NCI-H2196 (cell line): ENCODE data around the gene COG1.
"Not testable (repeated sequence)": the region's sequence is repeated elsewhere in the genome, so short reads cannot be mapped to it uniquely, and the experiment has no call there.

ENCODE experiments used
- DNase-seq: peaks from one replicate; lab custom pipeline; 2025; ENCODE audit not compliant: unreplicated experiment; lab: John Stamatoyannopoulos, UW

The COG1 gene, protein sequence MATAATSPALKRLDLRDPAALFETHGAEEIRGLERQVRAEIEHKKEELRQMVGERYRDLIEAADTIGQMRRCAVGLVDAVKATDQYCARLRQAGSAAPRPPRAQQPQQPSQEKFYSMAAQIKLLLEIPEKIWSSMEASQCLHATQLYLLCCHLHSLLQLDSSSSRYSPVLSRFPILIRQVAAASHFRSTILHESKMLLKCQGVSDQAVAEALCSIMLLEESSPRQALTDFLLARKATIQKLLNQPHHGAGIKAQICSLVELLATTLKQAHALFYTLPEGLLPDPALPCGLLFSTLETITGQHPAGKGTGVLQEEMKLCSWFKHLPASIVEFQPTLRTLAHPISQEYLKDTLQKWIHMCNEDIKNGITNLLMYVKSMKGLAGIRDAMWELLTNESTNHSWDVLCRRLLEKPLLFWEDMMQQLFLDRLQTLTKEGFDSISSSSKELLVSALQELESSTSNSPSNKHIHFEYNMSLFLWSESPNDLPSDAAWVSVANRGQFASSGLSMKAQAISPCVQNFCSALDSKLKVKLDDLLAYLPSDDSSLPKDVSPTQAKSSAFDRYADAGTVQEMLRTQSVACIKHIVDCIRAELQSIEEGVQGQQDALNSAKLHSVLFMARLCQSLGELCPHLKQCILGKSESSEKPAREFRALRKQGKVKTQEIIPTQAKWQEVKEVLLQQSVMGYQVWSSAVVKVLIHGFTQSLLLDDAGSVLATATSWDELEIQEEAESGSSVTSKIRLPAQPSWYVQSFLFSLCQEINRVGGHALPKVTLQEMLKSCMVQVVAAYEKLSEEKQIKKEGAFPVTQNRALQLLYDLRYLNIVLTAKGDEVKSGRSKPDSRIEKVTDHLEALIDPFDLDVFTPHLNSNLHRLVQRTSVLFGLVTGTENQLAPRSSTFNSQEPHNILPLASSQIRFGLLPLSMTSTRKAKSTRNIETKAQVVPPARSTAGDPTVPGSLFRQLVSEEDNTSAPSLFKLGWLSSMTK

GRCh38 chr17:73192894-73193701 lies at the start of gene COG1:
TSS of gene COG1 (plus strand) at chr17:73193055. CDS start at chr17:73193070, 15 bp downstream.
- DNase-seq = peak; percentile 88

DNA sequence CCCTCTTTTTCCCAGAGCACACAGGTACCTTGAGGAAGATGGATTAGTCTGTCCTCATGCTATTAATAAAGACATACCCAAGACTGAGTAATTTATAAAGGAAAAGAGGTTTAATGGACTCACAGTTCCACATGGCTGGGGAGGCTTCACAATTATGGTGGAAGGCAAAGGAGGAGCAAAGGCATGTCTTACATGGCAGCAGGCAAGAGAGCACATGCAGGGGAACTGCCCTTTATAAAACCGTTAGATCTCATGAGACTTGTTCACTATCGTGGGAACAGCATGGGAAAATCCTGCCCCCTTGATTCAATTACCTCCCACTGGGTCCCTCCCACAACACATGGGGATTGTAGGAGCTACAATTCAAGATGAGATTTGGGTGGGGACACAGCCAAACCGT lies 48.6 kb upstream of the COG1 start:
- not testable (repeated sequence) for DNase-seq

DNA sequence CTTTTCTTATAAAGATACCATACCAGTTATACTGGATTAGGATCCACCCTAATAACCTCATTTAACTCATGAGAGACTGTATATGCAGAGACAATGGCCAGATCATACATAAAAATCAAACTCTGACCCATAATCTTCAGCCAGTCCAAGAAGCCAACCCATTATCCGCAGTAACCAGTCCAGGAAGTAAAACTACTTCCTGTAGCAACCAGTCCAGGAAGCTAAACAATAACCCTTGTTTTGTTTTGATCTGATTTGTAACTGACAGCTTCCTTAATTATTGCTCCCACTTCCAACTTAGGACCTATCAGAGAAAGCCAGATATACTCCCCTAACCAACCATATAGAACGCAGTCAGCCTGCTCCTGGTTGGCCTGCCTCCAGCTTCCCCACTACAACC lies 47.2 kb upstream of the COG1 start:
- no peak for DNase-seq

DNA sequence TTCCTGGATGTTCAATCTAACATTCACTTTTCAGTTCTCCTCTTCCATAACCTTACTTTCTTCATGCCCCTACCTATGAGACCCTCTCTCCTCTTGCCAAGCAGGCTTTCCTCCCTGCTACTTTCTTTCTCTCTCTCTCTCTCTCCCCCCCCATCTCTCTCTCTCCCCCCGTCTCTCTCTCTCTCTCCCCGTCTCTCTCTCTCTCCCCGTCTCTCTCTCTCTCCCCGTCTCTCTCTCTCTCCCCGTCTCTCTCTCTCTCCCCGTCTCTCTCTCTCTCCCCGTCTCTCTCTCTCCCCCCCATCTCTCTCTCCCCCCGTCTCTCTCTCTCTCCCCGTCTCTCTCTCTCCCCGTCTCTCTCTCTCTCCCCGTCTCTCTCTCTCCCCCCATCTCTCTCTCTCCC lies 45.1 kb upstream of the COG1 start:
- DNase-seq = not testable (repeated sequence)

- DNase-seq = no peak
Measured at GRCh38 chr17:73148540-73149334, 44.1 kb upstream of the COG1 start.

GRCh38 chr17:73150622-73151300 lies 42.1 kb upstream of the COG1 start:
- DNase-seq = not testable (repeated sequence)

GRCh38 chr17:73151916-73152632 lies 40.8 kb upstream of the COG1 start:
- no peak for DNase-seq

DNA sequence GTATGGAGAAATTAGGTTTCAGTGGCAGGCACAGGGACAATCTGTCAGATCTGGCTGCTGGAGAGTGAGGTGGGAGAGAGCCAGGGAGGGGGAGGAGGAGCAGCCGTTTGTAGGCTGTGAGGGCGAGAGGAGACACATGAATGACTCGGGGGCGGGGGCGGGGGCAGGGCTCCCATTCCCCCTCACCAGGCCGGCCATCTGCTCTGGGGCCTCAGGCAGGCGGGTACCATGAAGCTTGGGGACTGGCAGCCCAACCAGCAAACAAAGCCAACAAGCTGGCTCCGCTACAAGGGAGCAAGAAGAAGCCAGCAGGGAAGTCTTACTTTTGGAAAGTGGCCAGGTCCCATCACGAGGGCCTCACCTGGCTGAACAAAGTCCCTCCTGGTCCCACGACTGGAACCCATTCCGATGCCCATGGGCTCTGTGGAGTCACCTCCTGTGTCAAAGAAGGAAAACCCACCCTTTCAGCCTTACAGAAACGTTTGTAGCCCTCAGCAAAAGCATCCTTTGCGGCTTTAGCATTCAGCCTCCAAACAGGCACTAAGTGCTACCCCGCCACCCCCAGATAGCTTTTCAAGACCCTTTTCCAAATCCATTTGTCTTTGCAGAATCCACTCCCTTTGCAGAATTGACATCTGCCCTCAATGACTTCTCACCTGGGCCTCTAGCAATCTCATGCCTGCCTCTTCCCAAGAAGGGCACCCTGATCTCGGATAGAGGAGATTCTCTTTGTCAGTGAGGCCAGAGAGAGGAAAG lies 37.3 kb upstream of the COG1 start:
- DNase-seq = no peak

GRCh38 chr17:73156166-73156840 lies 36.6 kb upstream of the COG1 start:
- peak; percentile 40 for DNase-seq

GRCh38 chr17:73156887-73157520 lies 35.9 kb upstream of the COG1 start:
- DNase-seq = no peak

GRCh38 chr17:73157521-73157890 lies 35.3 kb upstream of the COG1 start:
- DNase-seq = no peak

DNA sequence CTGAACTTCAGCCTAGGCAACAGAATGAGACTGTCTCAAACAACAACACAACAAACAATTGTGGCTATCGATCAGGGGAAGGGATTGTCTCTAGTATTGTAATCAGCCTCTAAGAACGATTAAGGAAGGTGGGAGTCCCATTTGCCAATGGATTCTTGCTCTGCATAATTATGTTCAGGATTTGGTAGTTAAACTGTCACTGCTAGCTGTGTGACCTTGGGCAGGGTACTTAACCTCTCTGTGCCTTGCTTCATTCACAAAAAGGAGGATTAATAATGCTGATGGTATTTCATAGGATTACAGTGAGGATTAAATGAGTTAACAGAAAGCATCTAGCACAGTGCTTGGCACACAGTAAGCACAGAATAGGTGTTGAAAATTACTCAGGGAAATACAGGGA lies 34.7 kb upstream of the COG1 start:
- no peak for DNase-seq

GRCh38 chr17:73160980-73161630 lies 31.8 kb upstream of the COG1 start:
- DNase-seq = no peak

DNA sequence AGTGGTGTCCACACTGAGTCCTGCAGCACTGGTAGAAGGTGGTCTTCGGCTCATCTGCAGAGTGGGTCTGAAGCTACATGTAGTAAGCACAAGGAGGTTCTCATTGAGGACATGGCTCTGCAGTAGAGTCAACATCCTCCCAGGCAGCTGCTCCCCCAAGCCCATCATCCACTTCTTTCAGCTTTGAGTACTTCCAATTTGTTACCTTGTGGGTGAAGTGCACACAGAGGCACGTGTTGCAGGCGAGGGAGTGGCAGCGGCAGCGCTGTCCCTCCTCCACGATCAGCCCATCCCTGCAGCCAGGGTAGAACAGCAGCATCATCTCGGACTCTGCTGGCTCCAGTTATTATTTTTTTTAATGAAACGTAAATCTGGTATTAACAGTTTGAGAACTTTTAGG lies 29.8 kb upstream of the COG1 start:
- no peak for DNase-seq

GRCh38 chr17:73165616-73166404 lies 27.0 kb upstream of the COG1 start:
- DNase-seq = no peak
